ENCODE data around the gene MAGIX. TPM values are rescaled to one million over a fixed set of nuclear protein-coding genes. Genes with fewer than 3 reads are reported as not detected.

MAGIX gene
- total and polyA plus RNA-seq, 2 of the 4 experiments (the other 2 are of a cell fraction) = 0.72 to 1.1 TPM

DNA sequence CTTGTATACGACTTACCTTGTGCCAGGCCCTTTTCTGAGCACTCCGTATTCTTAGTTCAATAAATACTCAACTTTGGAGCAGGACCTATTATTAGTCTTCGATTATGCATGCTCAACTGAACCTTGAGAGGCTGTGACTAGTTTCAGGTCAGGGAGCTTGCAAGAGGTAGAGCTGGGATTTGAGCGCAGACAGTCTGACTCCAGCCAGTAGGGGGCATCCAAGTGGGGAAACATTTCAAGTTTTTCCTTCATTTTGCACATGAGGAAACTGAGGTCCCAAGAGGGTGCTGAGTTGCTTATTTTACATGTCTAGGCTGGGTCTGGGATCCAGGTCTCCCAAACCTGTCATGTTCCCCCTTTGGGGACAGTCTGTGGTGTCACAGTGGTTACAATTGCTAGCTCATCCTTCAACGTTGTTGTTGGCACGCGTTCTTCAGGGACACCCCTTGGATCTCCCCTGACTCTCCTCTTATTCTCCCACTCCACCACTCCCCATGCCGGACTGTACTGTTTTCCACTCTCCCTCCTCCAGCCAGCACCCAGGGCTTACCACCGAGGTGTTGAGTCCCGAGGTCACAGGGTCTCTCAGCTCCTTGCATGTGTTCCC is 30.3 kb downstream of the MAGIX start:
- Histone ChIP-seq H3K79me1 (ENCODE audit: low read depth in 1 of 2, low read length in 2 of 2) (no peaks in the 10 kb centered on the region; a peak in 1 of 4 replicates), H3K56ac (ENCODE audit: extremely low read depth, insufficient read depth, low read length) (no peak overlapping the region), H4K8ac (ENCODE audit: low read depth in 2 of 2, low read length in 2 of 2) (no peak overlapping the region), H3K36me3 (ENCODE audit: control insufficient read depth, insufficient read depth, low read length) (no peaks in the 10 kb centered on the region), H3K4me2 (ENCODE audit: low read depth, low read length) (no peak overlapping the region), H3K9me1 (ENCODE audit: insufficient read depth, low read length) (no peaks in the 10 kb centered on the region), H3K23ac (ENCODE audit: low read depth, low read length) (no peak overlapping the region), H2AK5ac (ENCODE audit: low read depth, low read length) (no peak overlapping the region), H3K27ac (ENCODE audit: insufficient read depth, low read length) (no peak overlapping the region), H2BK15ac (ENCODE audit: low read depth, low read length) (no peak overlapping the region), H3K18ac (ENCODE audit: low read depth, low read length) (no peak overlapping the region), H3K9ac (ENCODE audit: low read depth, low read length) (no peak overlapping the region), H2AK9ac (replicated peaks; ENCODE audit: low read depth, low read length, poor library complexity) (no peak overlapping the region), H2BK5ac (ENCODE audit: low read depth, low read length, poor library complexity, severe bottlenecking) (no peak overlapping the region), H3K9me3 (ENCODE audit: control insufficient read depth, insufficient read depth, low read length) (no peaks in the 10 kb centered on the region), H2BK20ac (ENCODE audit: low read depth, low read length) (no peak overlapping the region), H2BK120ac (ENCODE audit: low read depth, low read length) (no peak overlapping the region), H3K4me1 (ENCODE audit: control insufficient read depth, insufficient read depth, low read length) (no peaks in the 10 kb centered on the region), H4K91ac (ENCODE audit: insufficient read depth, low read depth, low read length) (no peak overlapping the region), H2AFZ (replicated peaks; ENCODE audit: low read length, poor library complexity) (no peak overlapping the region), H3K27me3 (ENCODE audit: control insufficient read depth, insufficient read depth, low read length) (peaks cover 2% of the 10 kb centered on the region; the same call in 1 of the 2 replicates), H3K14ac (replicated peaks; ENCODE audit: low read depth, low read length) (no peak overlapping the region), H4K5ac (ENCODE audit: low read depth, low read length) (no peak overlapping the region), H3K4ac (ENCODE audit: low read depth, low read length) (no peak overlapping the region), H3K4me3 (ENCODE audit: insufficient read depth, low read depth, low read length) (no peak overlapping the region), H4K20me1 (ENCODE audit: insufficient read depth, low read length) (no peaks in the 10 kb centered on the region)
- ChIA-PET CTCF (interaction anchor here (1.2 kb wide), 1 partner anchor 10 kb away, joined by 3 read pairs; no protein-coding TSS in a partner anchor), POLR2A (ENCODE audit: unreplicated experiment) (no interaction called here)
- in situ Hi-C loops (cut with MboI; ENCODE audit: low sequenced_read_pairs) (no loop called here), intact Hi-C loops (cut with micrococcal nuclease) (loop anchor here (2.0 to 5.0 kb wide), 2 partner anchors 76 to 559 kb away; partner anchors contain the start of gene PPP1R3F), dilution Hi-C loops (cut with HindIII; ENCODE audit: low sequenced_read_pairs, unreplicated experiment) (no loop called here)
- DNase-seq = peak; percentile 25
- BruUV-seq (replicated peaks) = no TSS peak
- TF ChIP-seq MXI1 (IDR thresholded peaks at IDR 0.05; ENCODE audit: borderline replicate concordance, low read depth, low read length) (no peak), POLR2A (IDR thresholded peaks at IDR 0.05; ENCODE audit: low read depth, low read length) (no peak), CHD1 (IDR thresholded peaks at IDR 0.05; ENCODE audit: low read depth, low read length) (no peak), RAD21 (IDR thresholded peaks at IDR 0.05; ENCODE audit: low read length) (peak; percentile 31; the same call in 1 of the 2 replicates)
- TF ChIP-seq, protein P1, sequence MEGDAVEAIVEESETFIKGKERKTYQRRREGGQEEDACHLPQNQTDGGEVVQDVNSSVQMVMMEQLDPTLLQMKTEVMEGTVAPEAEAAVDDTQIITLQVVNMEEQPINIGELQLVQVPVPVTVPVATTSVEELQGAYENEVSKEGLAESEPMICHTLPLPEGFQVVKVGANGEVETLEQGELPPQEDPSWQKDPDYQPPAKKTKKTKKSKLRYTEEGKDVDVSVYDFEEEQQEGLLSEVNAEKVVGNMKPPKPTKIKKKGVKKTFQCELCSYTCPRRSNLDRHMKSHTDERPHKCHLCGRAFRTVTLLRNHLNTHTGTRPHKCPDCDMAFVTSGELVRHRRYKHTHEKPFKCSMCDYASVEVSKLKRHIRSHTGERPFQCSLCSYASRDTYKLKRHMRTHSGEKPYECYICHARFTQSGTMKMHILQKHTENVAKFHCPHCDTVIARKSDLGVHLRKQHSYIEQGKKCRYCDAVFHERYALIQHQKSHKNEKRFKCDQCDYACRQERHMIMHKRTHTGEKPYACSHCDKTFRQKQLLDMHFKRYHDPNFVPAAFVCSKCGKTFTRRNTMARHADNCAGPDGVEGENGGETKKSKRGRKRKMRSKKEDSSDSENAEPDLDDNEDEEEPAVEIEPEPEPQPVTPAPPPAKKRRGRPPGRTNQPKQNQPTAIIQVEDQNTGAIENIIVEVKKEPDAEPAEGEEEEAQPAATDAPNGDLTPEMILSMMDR (conservative IDR thresholded peaks at IDR 0.05; ENCODE audit: low read depth, low read length) = peak; percentile 41
- WGBS, 2 experiments (ENCODE audit: extremely low coverage in 2 of 2, insufficient read length in 1 of 2) = 78% methylated on average over 6 of the region's 10 CpGs; no CpG with 5 or more reads in 1 of the 2 experiments
- no peak for ATAC-seq (ENCODE audit: low read depth)
